ENCODE results near the gene SYT8. TPM values are rescaled to one million over a fixed set of nuclear protein-coding genes. Genes with fewer than 3 reads are reported as not detected.

Gene SYT8
- total RNA-seq, 1 donor from 2014 or later: not detected

- no peak for DNase-seq (ENCODE audit: low spot score)
Measured at GRCh38 chr11:1817000-1817399, 17.8 kb upstream of the SYT8 start.

GRCh38 chr11:1817511-1817910 lies 17.3 kb upstream of the SYT8 start:
- no peak for DNase-seq (ENCODE audit: low spot score)

GRCh38 chr11:1819074-1819473 lies 15.7 kb upstream of the SYT8 start:
- no peak for DNase-seq (ENCODE audit: low spot score)

- DNase-seq (ENCODE audit: low spot score): no peak
Measured at GRCh38 chr11:1820463-1821325, 14.1 kb upstream of the SYT8 start.

- no peak for DNase-seq (ENCODE audit: low spot score)
Measured at GRCh38 chr11:1821562-1821961, 13.2 kb upstream of the SYT8 start.

GRCh38 chr11:1822648-1823375 lies 12.0 kb upstream of the SYT8 start:
- no peak for DNase-seq (ENCODE audit: low spot score)

GRCh38 chr11:1823376-1824220 lies 11.2 kb upstream of the SYT8 start:
- no peak for DNase-seq (ENCODE audit: low spot score)

- no peak for DNase-seq (ENCODE audit: low spot score)
Measured at GRCh38 chr11:1824221-1825038, 10.4 kb upstream of the SYT8 start.

GRCh38 chr11:1825039-1825740 lies 9.6 kb upstream of the SYT8 start:
- no peak for DNase-seq (ENCODE audit: low spot score)

- DNase-seq (ENCODE audit: low spot score): no peak
Measured at GRCh38 chr11:1825785-1826451, 8.9 kb upstream of the SYT8 start.

GRCh38 chr11:1826552-1827094 lies 8.2 kb upstream of the SYT8 start:
- no peak for DNase-seq (ENCODE audit: low spot score)

- DNase-seq (ENCODE audit: low spot score): no peak
Measured at GRCh38 chr11:1827095-1827813, 7.5 kb upstream of the SYT8 start.

- no peak for DNase-seq (ENCODE audit: low spot score)
Measured at GRCh38 chr11:1827931-1828330, 6.9 kb upstream of the SYT8 start.

- DNase-seq (ENCODE audit: low spot score): no peak
Measured at GRCh38 chr11:1828542-1828941, 6.2 kb upstream of the SYT8 start.

- no peak for DNase-seq (ENCODE audit: low spot score)
Measured at GRCh38 chr11:1829039-1829820, 5.6 kb upstream of the SYT8 start.

- DNase-seq (ENCODE audit: low spot score): no peak
Measured at GRCh38 chr11:1830004-1830321, 4.8 kb upstream of the SYT8 start.

GRCh38 chr11:1830322-1831223 lies 4.2 kb upstream of the SYT8 start:
- DNase-seq (ENCODE audit: low spot score): no peak
